GM18867 (cell line): ENCODE measurements around the gene LATS2.

Source experiments
- ATAC-seq: cut with Tn5 transposase; IDR thresholded peaks from one replicate; pipeline ENCODE4 v1.9.1; 2021; ENCODE audit warnings: mild to moderate bottlenecking, moderate library complexity; ENCODE audit not compliant: unreplicated experiment

LATS2 gene

GRCh38 chr13:21020176-21020575, 41.2 kb downstream of the LATS2 start:
- no peak for ATAC-seq

- no peak for ATAC-seq
These were observed 43.2 kb downstream of the LATS2 start for GRCh38 chr13:21018220-21018619.

DNA sequence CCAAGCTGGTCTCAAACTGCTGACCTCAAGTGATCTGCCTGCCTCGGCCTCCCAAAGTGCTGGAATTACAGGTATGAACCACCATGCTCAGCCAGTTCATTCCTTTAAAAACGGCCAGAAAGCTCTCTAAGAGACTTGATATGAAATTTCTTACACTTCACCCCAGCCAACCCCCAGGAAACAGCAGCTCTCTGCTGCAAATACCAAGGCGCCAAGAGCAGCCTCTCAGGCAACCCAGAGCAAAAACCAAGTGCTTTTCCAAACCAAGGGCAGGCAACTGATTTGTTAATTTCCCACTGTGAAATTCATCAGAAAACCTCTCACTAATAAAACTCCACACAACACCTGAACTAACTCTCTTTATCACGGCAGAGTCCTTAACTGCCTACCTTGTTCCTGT, 44.9 kb downstream of the LATS2 start:
- no peak for ATAC-seq

DNA sequence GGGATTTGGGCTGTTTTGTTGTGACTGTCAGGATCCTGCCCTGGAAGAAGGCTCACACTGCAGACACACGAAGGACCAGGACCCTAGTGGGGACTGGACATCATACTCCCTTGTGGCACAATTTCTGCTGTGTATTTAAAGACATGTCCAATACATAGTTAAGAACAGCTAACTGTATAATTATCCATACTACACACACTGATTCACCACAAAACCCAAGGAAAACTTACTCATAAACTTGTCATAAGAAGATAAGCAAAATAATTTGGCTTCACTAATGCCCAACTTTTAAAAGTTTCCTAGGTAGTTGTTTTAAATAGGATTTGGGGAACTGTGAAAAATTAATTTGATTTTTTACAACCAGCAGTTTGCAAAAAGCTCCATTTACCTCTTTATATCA, 46.1 kb downstream of the LATS2 start:
- no peak for ATAC-seq

GRCh38 chr13:21014502-21015170, 46.8 kb downstream of the LATS2 start:
- ATAC-seq = no peak

DNA sequence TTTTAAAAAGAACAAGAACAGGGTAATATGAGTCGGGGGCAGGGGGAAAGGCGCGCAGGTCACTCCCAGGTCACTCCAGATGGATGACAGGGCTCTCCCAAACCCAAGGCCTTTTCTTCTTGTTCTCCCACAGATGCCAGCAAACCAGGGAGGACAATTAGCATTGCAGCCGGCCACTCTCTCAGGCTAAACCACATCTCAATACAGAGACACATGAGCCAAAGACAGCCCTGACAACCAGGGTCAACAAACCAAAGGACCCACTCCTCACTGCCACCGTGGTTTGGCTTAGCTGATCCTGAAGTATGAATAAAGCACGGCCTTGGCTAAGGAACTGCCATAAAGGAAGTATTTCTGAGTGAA, 47.3 kb downstream of the LATS2 start:
- no peak for ATAC-seq

DNA sequence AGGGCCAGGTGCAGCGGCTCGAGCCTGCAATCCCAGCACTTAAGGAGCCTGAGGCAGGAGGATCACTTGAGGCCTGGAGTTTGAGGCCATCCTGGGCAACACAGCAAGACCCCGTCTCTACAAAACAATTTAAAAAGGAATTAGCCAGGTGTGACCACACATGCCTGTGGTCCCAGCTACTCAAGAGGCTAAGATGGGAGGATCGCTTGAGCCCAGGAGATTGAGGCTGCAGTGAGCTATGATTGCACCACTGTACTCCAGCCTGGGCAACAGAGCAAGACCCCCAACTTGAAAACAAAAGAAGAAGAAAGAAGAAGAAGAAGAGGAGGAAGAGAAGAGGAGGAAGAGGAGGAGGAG, 47.7 kb downstream of the LATS2 start:
- ATAC-seq = no peak

DNA sequence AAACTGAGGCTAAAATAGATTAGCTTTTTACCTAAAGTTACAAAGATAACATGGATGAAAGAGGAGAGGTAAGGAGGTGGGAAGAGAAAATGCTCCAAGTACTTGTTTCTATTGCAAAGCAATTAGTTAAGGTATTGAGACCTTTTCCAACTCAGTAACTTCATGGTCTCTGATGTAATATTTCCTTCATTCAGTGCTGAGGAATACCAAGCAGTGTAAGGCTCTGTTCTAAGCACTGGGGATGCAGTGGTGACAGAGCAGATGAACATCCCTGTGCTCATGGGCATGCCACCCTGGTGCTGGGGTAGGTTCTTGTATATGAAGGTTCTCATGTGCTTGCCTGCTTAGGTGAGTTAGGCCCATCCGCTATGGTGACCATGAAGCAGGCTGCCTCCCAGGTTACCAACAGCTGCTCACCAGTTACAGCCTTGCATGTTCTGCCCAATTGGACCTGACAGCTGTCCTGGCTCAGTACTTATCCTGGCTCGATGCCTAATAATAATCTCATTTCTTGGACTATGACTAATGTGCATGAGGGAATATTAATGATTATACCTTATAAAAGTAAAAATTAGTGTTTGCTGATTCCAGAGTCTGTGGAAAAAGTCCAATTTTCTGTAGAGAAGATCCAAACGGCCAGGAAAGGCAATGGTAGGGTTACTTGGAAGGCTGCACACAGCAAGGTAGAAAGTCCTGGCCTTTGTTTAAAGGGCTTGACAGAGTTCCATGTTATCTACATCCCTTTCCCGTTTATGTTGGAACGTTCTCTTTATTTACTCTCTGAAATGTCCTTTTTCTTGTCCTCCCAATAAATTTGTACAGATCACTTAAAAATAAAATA, 48.3 kb downstream of the LATS2 start:
- no peak for ATAC-seq

GRCh38 chr13:21012211-21012610, 49.2 kb downstream of the LATS2 start:
- ATAC-seq = no peak

- ATAC-seq = peak; percentile 51
These were observed 50.0 kb downstream of the LATS2 start for GRCh38 chr13:21011378-21011777.

- no peak for ATAC-seq
These were observed 50.8 kb downstream of the LATS2 start for GRCh38 chr13:21010621-21011020.

- ATAC-seq = no peak
These were observed 52.4 kb downstream of the LATS2 start for GRCh38 chr13:21009036-21009435.

DNA sequence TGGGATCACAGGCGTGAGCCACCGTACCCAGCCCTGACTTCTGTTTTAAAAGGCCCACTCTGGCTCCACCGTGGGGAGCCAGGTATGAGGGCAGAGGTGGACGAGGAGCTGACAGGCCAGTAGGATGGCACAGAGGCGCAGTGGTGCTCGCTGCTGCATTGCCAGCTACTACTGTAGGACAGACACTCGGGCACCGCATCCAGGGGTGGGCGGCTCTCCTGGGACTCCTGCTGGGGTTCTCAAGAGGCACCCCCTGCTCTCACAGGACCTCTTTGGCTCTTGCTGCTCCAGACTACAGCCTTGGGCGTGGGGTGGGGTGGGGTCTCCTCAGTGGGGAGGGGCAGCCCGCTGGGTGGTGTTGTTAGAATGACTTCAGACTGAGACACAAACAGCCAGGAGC, 53.4 kb downstream of the LATS2 start:
- ATAC-seq = no peak

GRCh38 chr13:21006141-21007005, 55.0 kb downstream of the LATS2 start:
- ATAC-seq = no peak

DNA sequence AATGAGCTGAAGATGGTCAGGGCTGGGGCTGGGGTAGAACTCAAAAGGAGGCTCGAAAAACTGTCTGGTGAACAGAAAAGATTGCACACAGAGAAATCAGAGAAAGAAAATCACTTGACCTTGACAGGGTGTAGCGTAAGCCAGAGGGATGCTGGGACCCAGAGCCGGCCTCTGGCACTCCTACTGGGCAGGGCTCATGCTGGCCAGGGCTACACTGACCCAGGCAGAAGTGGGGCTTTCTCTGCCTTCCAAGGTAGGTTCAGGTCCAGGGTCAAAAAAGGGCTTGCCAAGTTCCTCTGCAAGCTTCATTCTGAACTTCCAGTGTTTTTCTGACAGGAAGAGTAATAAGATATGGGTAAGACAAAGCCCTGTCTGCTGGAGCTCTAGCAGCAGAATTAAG, 56.2 kb downstream of the LATS2 start:
- ATAC-seq = no peak

- ATAC-seq = no peak
These were observed 59.9 kb downstream of the LATS2 start for GRCh38 chr13:21001471-21001870.

DNA sequence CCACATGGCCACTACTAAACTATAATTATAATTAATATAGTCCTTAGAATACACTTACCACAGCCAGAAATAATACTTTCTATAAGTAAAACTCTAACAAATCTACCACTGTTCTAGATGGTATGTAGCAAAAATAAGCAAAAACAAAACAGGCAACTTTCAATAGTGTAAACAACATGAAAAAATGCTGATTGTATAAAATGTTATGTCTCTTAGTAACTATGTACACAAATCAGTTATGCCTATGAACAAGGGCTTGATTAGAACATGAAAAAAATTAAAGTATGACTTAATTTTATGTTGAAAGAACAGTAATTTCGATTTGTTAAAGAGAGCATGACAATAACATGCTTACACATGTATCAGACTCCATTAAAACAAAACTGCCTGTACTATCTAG, 60.7 kb downstream of the LATS2 start:
- no peak for ATAC-seq

- ATAC-seq = no peak
These were observed 62.6 kb downstream of the LATS2 start for GRCh38 chr13:20998649-20999415.

- ATAC-seq = no peak
These were observed 63.9 kb downstream of the LATS2 start for GRCh38 chr13:20997301-20998161.

- ATAC-seq = no peak
These were observed 66.0 kb downstream of the LATS2 start for GRCh38 chr13:20995245-20995838.
